ENCODE data around the gene LYL1. TPM values are rescaled to one million over a fixed set of nuclear protein-coding genes. Genes with fewer than 3 reads are reported as not detected.

LYL1 gene
- total RNA-seq, 1 experiment from 2014 or later: 0.59 TPM

- Mint-ChIP-seq H3K4me3 (ENCODE audit: unreplicated experiment) (no peak overlapping the region), H3K4me1 (ENCODE audit: low read depth, unreplicated experiment) (no peaks in the 10 kb centered on the region), H3K36me3 (ENCODE audit: insufficient read depth, unreplicated experiment) (peaks cover 21% of the 10 kb centered on the region), H3K9me3 (ENCODE audit: unreplicated experiment) (no peaks in the 10 kb centered on the region), H3K27me3 (ENCODE audit: insufficient read depth, unreplicated experiment) (no peaks in the 10 kb centered on the region), H3K27ac (ENCODE audit: unreplicated experiment) (no peak overlapping the region)
- Histone ChIP-seq H3K4me3 (ENCODE audit: low read depth, low read length) (no peak overlapping the region), H3K27me3 (replicated peaks; ENCODE audit: control insufficient read depth, insufficient read depth, low read length) (no peaks in the 10 kb centered on the region), H3K36me3 (ENCODE audit: control insufficient read depth, insufficient read depth, low read length) (no peaks in the 10 kb centered on the region), H3K9me3 (no peaks in the 10 kb centered on the region), H3K4me1 (peaks cover 11% of the 10 kb centered on the region)
- ChIA-PET POLR2A (no interaction called here), CTCF (interaction anchor here (1.3 kb wide), 1 partner anchor 128 kb away, joined by 4 read pairs; no protein-coding TSS in a partner anchor)
- no peak for DNase-seq
- no peak for TF ChIP-seq CTCF (IDR thresholded peaks at IDR 0.05; ENCODE audit: insufficient read depth in 1 of 2, low read depth in 1 of 2, low read length in 1 of 2, severe bottlenecking in 1 of 2, unreplicated experiment in 1 of 2)
- intact Hi-C loops (cut with micrococcal nuclease; ENCODE audit: unreplicated experiment): no loop called here
- no TSS peak for BruUV-seq (replicated peaks)
Observed at GRCh38 chr19:13104848-13105711, 2.4 kb upstream of the LYL1 start.

- Histone ChIP-seq H3K36me3 (ENCODE audit: control insufficient read depth, insufficient read depth, low read length) (no peaks in the 10 kb centered on the region), H3K4me1 (peaks cover 11% of the 10 kb centered on the region), H3K9me3 (no peaks in the 10 kb centered on the region), H3K4me3 (ENCODE audit: low read depth, low read length) (no peak overlapping the region), H3K27me3 (replicated peaks; ENCODE audit: control insufficient read depth, insufficient read depth, low read length) (no peaks in the 10 kb centered on the region)
- Mint-ChIP-seq H3K27me3 (ENCODE audit: insufficient read depth, unreplicated experiment) (no peaks in the 10 kb centered on the region), H3K27ac (ENCODE audit: unreplicated experiment) (no peak overlapping the region), H3K4me1 (ENCODE audit: low read depth, unreplicated experiment) (no peaks in the 10 kb centered on the region), H3K9me3 (ENCODE audit: unreplicated experiment) (no peaks in the 10 kb centered on the region), H3K36me3 (ENCODE audit: insufficient read depth, unreplicated experiment) (peaks cover 19% of the 10 kb centered on the region), H3K4me3 (ENCODE audit: unreplicated experiment) (no peak overlapping the region)
- intact Hi-C loops (cut with micrococcal nuclease; ENCODE audit: unreplicated experiment): no loop called here
- BruUV-seq (replicated peaks): no TSS peak
- no peak for TF ChIP-seq CTCF (IDR thresholded peaks at IDR 0.05; ENCODE audit: insufficient read depth in 1 of 2, low read depth in 1 of 2, low read length in 1 of 2, severe bottlenecking in 1 of 2, unreplicated experiment in 1 of 2)
- no peak for DNase-seq
- CTCF ChIA-PET: interaction anchor here (0.6 to 1.3 kb wide), 2 partner anchors 127 to 664 kb away, joined by 3 to 4 read pairs; no protein-coding TSS in a partner anchor
- POLR2A ChIA-PET: no interaction called here
Observed at GRCh38 chr19:13104360-13104847, 1.7 kb upstream of the LYL1 start.

GRCh38 chr19:13103581-13104359, 1.1 kb upstream of the LYL1 start:
- ChIA-PET CTCF (interaction anchor here (0.6 to 1.3 kb wide), 2 partner anchors 126 to 664 kb away, joined by 3 to 4 read pairs; no protein-coding TSS in a partner anchor), POLR2A (no interaction called here)
- Mint-ChIP-seq H3K36me3 (ENCODE audit: insufficient read depth, unreplicated experiment) (peaks cover 15% of the 10 kb centered on the region), H3K27me3 (ENCODE audit: insufficient read depth, unreplicated experiment) (no peaks in the 10 kb centered on the region), H3K27ac (ENCODE audit: unreplicated experiment) (no peak overlapping the region), H3K4me1 (ENCODE audit: low read depth, unreplicated experiment) (no peaks in the 10 kb centered on the region), H3K4me3 (ENCODE audit: unreplicated experiment) (no peak overlapping the region), H3K9me3 (ENCODE audit: unreplicated experiment) (no peaks in the 10 kb centered on the region)
- Histone ChIP-seq H3K4me3 (ENCODE audit: low read depth, low read length) (no peak overlapping the region), H3K4me1 (peaks cover 11% of the 10 kb centered on the region), H3K9me3 (no peaks in the 10 kb centered on the region), H3K36me3 (ENCODE audit: control insufficient read depth, insufficient read depth, low read length) (no peaks in the 10 kb centered on the region), H3K27me3 (replicated peaks; ENCODE audit: control insufficient read depth, insufficient read depth, low read length) (no peaks in the 10 kb centered on the region)
- TF ChIP-seq CTCF (IDR thresholded peaks at IDR 0.05; ENCODE audit: insufficient read depth in 1 of 2, low read depth in 1 of 2, low read length in 1 of 2, severe bottlenecking in 1 of 2, unreplicated experiment in 1 of 2): no peak
- no TSS peak for BruUV-seq (replicated peaks)
- intact Hi-C loops (cut with micrococcal nuclease; ENCODE audit: unreplicated experiment): no loop called here
- DNase-seq: no peak

Measured in Caco-2 (cell line).